Measurements from ENCODE around the gene POU2F2.

The POU2F2 gene

DNA sequence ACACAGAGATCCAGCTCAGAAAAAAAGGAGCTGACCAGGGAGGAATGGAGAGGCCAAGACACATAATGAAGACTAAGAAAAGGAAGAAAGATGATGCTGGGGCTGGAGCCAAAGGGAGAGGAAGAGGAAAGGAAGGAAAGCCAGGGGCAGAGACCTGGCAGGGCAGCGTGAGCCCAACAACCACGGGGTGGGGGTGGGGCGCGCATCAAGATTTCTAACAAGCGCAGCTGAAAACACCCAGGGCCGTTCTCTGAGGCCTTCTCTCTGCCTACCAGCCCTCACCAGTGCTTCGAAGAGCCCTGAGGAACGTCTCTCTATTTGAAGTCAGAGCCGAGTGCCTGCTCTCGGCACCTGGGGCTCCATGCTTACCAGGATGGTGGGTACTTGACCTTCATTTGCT, 23.6 kb upstream of the POU2F2 start:
- in situ Hi-C loops (cut with HindIII; ENCODE audit: low sequenced_read_pairs): no loop called here

DNA sequence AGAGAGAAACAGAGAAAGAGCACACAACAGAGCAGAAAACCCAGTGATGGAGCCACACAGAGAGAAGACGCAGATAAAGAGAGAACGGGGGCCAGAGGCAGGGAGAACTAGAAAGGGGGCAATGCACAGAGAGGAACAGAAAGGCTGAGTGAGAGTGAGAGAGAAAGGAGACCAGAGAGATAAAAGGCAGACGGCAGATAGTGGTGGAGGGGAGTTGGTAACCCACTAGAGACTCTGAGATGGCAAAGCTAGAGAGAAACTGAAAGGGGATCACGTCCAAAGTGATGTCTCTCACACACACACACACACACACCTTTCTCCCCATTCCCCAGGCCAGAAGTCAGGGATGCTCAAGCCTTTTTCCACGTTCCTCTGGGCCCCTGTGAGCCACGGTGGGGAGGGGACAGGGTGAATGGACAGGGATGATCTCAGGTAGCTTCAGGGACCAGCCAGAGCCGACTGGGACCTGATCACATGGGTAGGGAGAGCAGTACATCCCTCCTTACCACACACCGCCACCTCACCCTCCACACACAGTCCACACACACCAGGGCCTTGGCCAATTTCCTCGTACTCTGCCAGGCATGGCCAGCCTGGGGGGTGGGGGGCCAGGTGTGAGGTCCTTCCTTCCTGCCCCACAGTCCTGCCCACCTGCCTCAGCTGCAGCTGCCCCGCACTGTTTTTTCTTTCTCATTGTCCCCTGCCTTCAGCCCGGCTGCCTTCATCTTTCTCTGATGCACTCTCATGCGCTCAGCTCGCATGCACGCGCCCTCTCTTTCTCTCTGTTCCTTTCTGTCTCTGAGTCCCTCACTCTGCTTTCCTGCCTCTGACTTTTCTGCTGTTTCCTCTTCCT, 22.5 kb upstream of the POU2F2 start:
- in situ Hi-C loops (cut with HindIII; ENCODE audit: low sequenced_read_pairs): no loop called here

DNA sequence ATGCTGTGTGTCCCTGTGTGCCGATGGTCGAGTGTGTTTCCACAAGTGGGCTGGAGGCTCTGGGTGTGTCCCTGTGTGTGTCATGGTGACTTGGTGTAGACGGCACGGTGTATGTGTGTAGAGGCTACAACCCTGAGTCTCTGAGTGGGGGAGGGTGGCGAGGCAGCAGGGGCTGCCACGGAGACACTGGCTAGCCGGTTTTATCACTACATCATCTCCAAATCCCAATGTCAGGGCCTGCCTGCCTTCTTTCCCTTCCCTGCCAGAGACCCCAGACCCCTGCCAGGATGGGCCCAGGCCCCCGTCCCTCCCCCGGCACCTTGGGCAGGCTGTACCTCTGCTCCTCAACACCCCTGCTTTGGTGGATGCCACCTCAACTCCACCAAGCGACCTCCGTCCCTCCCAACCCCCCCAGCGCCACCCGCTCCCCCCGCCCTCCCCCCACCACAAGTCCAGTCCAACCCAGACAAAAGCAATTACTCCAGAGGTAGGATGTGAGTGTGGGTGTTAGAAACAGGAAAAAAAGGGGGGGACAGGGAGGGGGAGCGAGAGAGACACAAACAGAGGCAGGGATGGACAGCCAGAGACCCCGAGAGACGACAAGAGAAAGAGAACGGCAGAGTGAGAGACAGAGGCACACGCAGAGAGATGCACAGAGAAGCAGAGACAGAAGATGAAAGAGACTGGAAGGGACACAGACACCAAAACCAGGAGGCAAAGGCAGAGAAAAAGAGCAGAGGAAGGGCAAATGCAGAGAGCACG, 21.6 kb upstream of the POU2F2 start:
- in situ Hi-C loops (cut with HindIII; ENCODE audit: low sequenced_read_pairs): no loop called here

DNA sequence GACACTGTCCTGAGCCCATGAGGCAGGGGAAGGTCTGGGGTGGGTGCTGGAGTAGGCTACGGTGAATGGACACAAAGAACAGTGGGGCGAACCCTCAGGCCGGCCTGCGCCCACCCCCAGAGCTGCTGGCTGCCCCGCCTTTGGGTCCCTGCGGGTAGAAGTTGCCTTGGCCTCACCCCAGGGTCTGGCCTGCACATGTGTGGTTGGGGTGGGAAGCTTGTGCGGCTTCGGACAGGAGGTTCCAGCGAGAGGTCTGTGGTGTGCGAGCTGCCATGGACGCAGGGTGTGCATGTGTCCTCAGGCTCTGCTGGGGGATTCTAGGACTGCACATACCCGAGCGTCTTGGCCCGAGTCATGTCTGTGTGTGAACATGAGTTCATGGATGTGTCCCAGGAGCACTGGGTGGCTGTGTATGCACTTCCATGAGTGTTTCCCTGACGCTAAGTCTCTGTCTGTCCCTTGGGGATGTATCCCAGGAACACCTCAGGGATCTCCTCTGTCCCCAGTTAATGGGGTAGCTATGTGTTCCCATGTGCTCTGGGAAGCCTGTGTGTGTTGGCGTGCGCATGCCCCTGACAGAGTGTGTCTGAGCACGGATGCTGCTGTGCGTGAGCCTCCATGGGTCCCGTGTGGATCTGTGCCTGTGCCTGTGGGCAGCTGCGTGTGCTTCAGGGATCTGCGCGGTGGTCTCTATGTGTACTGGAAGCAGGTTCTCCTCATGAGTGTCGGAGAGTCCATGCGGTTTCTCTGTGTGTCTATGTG, 20.8 kb upstream of the POU2F2 start:
- in situ Hi-C loops (cut with HindIII; ENCODE audit: low sequenced_read_pairs): no loop called here

DNA sequence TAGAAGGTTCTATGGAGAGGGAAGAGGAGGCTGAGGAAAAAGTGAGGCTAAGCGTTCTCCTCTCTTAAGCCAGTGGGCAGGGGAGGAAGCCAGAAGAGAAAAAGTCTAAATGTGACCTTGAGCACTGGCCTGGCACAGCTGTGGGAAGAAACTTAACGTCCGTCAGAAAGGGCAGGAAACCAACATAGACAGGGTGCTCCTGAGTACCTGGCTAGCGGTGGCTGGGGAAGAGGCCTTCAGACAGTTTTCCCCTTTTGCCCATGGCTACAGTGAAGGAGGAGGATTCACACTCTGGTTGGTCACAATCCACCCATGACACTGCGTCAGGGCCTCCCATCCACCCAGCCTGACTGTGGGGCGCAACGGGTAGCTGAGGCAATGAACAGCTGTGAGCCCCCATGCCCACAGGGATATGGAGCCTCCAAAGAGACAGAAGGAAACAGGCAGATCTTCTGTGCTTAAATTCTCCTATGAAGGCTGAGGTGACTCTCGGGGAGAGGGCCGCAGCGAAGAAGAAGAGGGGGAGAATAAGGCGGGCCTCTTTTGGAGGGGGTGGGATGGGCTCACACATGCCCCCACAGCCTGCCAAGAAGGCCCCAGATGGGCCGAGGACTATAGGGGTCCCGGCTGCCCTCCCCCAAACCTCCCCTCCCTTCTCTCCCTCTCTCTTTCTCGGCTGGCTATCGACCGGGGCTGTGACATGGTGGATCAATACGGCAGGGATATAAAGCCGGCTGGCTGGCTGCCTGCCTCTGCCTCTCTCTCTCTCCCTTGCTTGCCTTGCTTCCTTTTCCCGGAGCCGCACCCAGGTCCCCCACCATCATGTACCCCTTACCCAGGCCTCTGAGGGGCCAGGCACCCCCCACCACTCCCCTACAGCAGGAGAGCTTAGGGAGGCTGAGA, 19.8 kb upstream of the POU2F2 start:
- in situ Hi-C loops (cut with HindIII; ENCODE audit: low sequenced_read_pairs): no loop called here

DNA sequence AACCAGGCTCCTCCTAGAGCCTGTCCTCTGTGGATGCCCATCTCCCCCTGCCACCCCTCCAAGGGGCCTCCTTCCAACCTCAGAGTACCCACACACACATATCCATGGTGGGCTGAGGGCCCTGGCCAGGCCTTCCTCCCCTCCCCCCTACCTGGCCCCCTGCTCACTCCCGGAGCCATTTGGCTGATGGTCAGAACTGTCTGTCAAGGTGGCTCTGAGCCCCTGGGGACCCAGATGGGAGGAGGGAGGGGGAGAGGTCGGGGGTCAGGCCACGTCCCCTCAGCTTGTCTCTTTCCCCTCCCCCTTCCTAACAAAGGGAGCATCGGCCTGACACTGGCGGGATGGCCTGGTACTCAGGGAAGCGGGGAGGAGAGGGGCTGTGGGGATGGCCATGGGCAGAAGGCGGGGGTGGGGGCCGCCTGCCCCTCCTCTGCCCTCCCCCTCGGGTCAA, 18.7 kb upstream of the POU2F2 start:
- in situ Hi-C loops (cut with HindIII; ENCODE audit: low sequenced_read_pairs): no loop called here

DNA sequence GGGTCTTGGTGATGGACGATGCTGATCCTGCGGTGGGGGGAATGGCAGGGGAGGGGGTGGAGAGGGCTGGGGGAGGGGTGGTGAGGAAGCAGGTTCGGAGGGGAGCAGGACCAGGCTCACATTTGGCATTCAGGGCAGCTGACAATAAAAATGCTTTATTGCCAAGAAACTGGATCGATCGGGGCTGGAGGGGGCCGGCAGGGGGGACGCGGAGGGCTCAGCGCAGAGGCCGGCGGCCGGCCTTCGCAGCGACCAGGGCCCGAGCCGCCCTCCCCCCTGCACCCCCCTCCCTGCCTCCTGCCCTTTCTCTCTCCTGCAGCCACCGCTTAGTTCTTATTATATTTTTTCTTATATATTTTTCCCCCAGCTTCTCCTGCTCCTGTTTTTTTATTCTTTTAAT, 18.1 kb upstream of the POU2F2 start:
- in situ Hi-C loops (cut with HindIII; ENCODE audit: low sequenced_read_pairs): no loop called here

DNA sequence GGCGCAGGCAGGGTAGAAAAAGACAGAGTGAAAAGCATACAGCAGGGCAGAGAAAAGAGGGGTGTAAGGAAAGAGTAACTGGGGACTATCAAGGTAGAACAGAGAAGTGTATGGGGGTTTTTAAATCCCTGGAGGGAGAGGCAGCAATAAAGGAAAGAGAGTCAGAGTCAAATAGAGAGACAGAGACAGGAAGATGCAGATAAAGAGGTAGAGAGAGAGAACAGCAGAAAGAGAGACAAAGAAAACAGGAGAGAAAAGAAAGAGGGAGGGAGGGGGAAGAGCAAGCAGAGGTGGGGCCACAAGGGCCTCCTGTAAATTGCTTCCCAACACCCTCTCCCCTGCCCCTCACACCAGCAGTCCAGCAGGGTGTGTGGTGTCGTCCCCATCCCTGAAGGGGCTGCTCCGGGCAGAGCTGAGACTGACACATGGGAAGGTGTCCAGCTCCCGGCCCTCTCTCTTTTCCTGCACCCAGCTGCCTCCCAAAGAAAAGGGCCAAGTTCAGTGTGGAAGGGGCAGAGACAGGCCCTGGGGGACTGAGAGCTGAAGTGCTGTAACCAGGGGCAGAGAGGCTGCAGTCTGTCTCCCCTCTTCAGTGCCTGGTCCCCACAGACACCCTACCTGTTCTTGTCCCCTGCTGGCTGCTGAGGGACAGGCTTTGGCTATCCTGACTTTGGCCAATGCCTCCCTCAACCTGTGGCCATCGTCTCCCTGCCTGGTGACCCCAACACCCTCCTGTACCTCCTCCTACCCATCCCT, 17.4 kb upstream of the POU2F2 start:
- in situ Hi-C loops (cut with HindIII; ENCODE audit: low sequenced_read_pairs): loop anchor here (25.0 kb wide), 1 partner anchor 288 kb away; the partner anchor contains the start of genes CXCL17 and LIPE

DNA sequence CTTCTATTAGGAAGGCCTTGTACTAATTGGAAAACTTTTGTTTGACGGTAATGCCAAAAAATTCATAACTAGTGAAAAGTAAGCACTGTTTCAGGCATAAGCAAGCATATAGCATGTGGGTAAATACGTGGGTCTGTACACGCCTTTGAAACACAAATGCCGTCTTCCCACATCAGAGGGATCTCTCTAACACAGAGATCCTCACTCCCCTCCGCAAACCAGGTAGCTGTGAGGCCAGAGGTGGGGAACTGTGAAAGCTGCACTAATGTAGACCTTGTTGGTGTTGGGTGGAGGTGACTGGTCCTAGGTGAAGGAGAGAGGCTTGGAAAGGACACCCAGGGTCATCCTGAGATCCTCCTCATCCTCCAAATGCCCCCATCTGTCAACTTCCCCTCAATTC, 16.0 kb upstream of the POU2F2 start:
- in situ Hi-C loops (cut with HindIII; ENCODE audit: low sequenced_read_pairs): loop anchor here (25.0 kb wide), 1 partner anchor 289 kb away; the partner anchor contains the start of genes CXCL17 and LIPE

DNA sequence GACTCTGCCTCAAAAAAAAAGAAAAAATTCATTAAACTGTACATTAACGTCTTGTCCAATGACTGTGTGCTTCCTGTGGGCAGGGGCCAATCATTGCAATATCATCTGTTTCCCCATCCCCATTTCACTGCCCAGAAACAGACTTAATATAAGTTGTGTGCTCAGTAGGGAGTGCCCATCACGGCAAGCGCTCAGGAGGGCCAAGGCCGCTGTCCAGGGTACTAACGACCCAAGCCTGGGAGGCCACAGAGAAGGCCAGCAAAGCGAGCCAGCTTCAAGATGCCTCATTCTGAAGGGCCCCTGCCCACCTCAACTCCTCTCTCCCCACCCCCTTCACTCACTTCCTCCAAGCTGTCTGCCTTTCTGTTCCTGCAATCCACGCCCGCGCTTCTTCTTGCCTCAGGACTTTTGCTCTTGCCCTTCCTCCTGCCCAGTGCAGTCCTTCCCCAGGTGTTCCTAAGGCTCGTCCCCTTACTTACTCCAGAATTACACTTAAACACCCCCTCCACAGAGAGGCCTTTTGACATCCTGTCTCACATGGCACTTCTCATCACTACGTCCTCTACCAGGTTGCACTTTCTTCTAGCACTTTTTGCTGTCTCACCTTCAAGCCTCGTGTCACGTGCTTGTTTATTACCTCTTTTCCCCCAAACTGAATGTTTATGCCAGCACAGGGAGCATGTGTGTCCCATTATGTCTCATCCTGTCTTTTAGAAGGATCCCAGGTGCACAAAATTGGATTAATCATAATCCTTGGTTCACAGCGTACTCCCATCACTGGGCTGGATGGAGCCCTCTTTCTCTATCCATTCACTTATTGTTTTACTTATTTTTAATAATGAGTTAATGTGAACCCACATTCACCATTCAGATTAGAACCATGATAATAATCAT, 11.3 kb upstream of the POU2F2 start:
- in situ Hi-C loops (cut with HindIII; ENCODE audit: low sequenced_read_pairs): loop anchor here (25.0 kb wide), 1 partner anchor 294 kb away; the partner anchor contains the start of genes CXCL17 and LIPE

DNA sequence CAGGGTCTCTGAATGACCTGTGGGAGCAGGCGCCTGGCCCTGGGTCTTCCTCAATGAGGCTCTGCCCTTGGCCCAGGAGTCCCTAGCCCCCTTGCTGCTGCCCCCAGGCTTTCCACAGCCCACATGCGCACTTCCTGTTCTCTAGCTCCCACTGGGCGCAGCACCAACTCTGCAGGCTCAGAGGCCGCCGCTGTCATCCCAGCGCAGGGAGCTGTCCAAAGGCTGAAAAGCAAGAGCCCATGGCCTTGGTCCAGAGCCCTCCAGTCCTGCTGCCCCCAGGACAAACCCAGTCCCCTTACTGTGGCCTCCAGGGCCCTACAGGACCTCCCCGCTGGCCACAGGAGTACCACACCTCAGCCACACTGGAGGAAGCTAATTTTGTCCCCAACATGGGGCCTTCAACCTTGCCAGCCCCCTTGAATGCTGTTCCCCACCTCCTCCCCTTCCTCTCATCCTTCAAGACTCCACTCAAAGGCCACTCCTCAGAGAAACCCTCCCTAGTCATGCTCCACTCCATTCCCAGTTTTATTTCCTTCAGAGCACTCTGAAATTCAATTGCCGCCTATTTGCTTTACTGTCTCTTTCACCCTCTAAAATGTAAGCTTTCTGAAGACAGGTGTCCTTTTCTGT, 8.0 kb upstream of the POU2F2 start:
- in situ Hi-C loops (cut with HindIII; ENCODE audit: low sequenced_read_pairs): loop anchor here (25.0 kb wide), 1 partner anchor 297 kb away; the partner anchor contains the start of genes CXCL17 and LIPE

DNA sequence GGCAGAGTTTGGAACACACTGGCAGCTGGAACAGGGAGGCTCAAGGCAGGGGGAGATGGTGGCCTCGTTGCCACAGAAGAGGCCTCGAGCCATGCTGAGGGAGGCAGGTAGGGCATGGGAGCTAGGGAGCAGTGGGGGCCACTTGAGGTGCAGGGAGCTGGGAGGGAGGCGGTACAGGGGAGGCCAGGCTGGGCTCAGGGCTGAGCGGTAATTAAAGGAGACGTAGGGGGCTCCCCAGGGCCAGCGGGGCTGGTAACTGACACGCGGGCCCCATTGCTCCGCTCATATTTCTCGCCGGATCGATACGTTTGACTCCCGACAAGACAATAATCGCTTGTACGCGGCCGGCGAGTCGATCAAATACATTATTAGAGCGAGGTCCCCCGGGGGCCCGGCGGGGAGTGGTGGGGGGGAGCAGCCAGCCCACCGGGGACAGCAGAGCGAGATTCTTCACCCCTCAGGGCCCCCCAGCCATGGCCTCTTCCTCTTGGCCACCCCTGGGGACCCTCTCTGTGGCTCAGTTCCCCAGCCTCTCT, 2.4 kb upstream of the POU2F2 start:
- in situ Hi-C loops (cut with HindIII; ENCODE audit: low sequenced_read_pairs): loop anchor here (25.0 kb wide), 1 partner anchor 303 kb away; the partner anchor contains the start of genes CXCL17 and LIPE

DNA sequence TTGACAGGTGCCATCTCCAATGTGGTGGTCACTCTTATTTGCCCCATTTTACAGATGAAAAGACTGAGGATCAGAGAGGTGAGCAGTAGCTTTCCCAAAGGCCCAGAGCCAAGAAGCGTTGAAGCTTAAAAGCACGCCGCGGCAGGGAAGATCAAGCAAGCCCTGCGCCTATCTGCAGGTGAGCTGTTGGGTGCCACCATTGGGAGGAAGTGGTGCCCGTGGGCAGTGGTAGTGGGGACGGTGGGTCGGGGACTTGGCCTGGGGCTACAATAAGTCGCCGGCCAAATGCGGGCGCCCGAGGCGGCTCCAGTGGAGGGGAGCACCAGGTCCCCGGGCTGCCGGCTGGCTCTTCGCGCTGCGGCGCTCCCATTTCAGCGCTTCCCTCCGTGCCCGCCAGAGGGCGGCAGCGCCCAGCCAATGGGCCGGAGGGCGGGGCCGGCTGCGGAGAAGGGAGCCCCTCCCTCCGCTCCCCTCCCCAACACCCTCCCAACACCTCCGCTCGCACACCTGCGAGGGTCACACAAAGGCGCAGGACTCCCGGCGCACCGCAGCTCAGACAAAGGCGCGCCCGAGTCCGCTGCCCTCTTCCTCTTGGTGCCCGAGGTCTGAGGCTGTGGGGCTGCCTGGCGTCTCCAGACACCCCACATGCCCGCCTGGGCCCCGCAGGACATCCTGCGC, 744 bp upstream of the POU2F2 start:
- in situ Hi-C loops (cut with HindIII; ENCODE audit: low sequenced_read_pairs): loop anchor here (25.0 kb wide), 1 partner anchor 304 kb away; the partner anchor contains the start of genes CXCL17 and LIPE

DNA sequence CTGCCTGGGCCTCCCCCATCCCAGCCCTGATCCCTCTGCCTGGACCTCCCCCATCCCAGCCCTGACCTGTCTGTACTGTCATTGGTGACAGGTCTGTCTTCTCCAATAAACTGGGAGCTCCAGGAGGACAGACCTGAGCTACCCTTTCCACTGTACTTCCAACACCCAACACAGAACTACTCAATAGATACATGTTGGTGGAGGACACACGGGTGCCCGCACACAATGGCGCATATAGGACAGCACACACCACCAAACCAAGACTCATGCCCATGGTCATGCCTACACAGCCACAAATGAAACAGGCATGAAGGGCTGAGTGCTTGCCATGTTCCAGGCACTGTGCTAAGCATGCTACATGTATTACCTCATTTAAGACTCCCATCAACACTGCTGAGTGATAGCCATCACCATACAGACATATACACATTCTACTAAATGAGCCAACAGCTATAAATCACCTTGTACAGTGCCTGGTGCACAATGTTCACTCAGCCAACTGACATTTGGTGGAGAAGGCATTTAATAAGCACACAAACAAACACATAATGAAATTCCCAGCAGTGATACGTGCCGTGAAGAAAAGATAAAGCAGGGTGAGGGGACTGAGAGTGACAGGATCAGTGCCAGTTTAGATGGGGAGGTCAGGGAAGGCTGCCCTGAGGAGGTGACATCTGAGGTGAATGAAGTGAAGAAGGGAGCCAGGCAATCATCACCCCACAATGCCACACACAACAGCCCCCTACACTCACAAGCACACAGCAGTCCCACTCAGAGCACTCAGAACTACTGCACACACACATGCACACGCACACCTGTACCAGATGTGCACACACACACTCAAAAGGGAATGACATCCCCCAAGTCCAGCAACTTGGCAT, 857 bp downstream of the POU2F2 start:
- in situ Hi-C loops (cut with HindIII; ENCODE audit: low sequenced_read_pairs): loop anchor here (25.0 kb wide), 1 partner anchor 306 kb away; the partner anchor contains the start of genes CXCL17 and LIPE

DNA sequence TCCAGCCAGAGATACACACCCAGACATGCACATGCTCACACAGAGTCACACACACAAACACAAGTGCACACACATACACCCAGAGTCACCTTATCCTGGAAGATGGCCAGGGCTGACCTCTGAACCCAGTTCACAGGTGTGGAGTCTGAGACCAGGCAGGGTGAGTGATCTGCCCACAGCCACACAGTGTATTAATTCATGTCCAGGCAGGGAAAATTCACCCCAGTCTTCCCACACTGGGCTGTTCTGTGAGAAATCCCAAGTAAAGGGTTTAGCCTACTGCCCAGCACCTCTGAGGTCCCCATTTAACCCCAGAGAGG, 2.0 kb downstream of the POU2F2 start:
- in situ Hi-C loops (cut with HindIII; ENCODE audit: low sequenced_read_pairs): loop anchor here (25.0 kb wide), 1 partner anchor 307 kb away; the partner anchor contains the start of genes CXCL17 and LIPE
